Hepatocyte (in vitro differentiated cells): ENCODE measurements around the gene TMBIM4. TPM values are rescaled to one million over a fixed set of nuclear protein-coding genes. Genes with fewer than 3 reads are reported as not detected.

Experiments
- DNase-seq: peaks from one replicate; pipeline ENCODE4 v3.0.0-alpha.2; 2016; ENCODE audit warnings: low spot score
- H2AFZ ChIP-seq: fragments of 200-600 bp; sonication (generic); 2 replicates; pipeline ENCODE4 v1.6.0; 2016; ENCODE audit warnings: antibody characterized with exemption, mild to moderate bottlenecking
- H3K27ac ChIP-seq: fragments of 200-600 bp; sonication (generic); 2 replicates; pipeline ENCODE4 v1.5.1; 2016; ENCODE audit warnings: mild to moderate bottlenecking
- H3K27me3 ChIP-seq: fragments of 200-600 bp; sonication (generic); 2 replicates; pipeline ENCODE4 v1.6.1; 2016
- H3K36me3 ChIP-seq: fragments of 200-600 bp; sonication (generic); replicated peaks from 2 replicates; pipeline ENCODE4 v1.5.1; 2016; ENCODE audit warnings: low read depth; ENCODE audit not compliant: insufficient read depth
- H3K4me1 ChIP-seq: fragments of 200-600 bp; sonication (generic); 2 replicates; pipeline ENCODE4 v1.5.1; 2016; ENCODE audit warnings: mild to moderate bottlenecking, moderate library complexity; ENCODE audit not compliant: insufficient read depth
- H3K4me2 ChIP-seq: fragments of 200-600 bp; sonication (generic); 2 replicates; pipeline ENCODE4 v1.6.0; 2016
- H3K4me3 ChIP-seq: fragments of 200-600 bp; sonication (generic); 2 replicates; pipeline ENCODE4 v1.5.1; 2016; ENCODE audit warnings: mild to moderate bottlenecking
- H3K79me2 ChIP-seq: fragments of 200-600 bp; sonication (generic); 2 replicates; pipeline ENCODE4 v1.6.0; 2017; ENCODE audit warnings: mild to moderate bottlenecking
- H3K9me2 ChIP-seq: fragments of 200-600 bp; sonication (generic); replicated peaks from 2 replicates; pipeline ENCODE4 v1.6.0; 2017; ENCODE audit warnings: mild to moderate bottlenecking; ENCODE audit not compliant: insufficient read depth
- H3K9me3 ChIP-seq: fragments of 200-600 bp; sonication (generic); 2 replicates; pipeline ENCODE4 v1.5.1; 2016; ENCODE audit warnings: low read depth, mild to moderate bottlenecking
- H4K20me1 ChIP-seq: fragments of 200-600 bp; sonication (generic); 2 replicates; pipeline ENCODE4 v1.6.0; 2016; ENCODE audit warnings: mild to moderate bottlenecking; ENCODE audit not compliant: insufficient read depth, poor library complexity, severe bottlenecking
- CTCF ChIP-seq: fragments of 200-600 bp; sonication (generic); IDR thresholded peaks from 2 replicates; pipeline ENCODE4 v1.5.1; 2016; ENCODE audit warnings: antibody characterized with exemption, mild to moderate bottlenecking; ENCODE audit not compliant: poor library complexity
- EZH2 ChIP-seq: fragments of 200-600 bp; sonication (generic); IDR thresholded peaks from 2 replicates; pipeline ENCODE4 v1.6.1; 2016; ENCODE audit warnings: antibody characterized with exemption, mild to moderate bottlenecking, borderline replicate concordance
- EZH2phosphoT487 ChIP-seq: fragments of 200-600 bp; sonication (generic); IDR thresholded peaks from one replicate; pipeline ENCODE4 v1.6.1; 2018; ENCODE audit warnings: antibody characterized with exemption, mild to moderate bottlenecking, low read depth, moderate library complexity; ENCODE audit not compliant: unreplicated experiment, severe bottlenecking
- WGBS: methylation state at CpG from one replicate; pipeline ENCODE4 v1.1.6; 2016; ENCODE audit warnings: low lambda C conversion rate; ENCODE audit errors: missing lambda C conversion rate; 5-methylcytosine and 5-hydroxymethylcytosine counted together
- polyA plus RNA-seq: library from polyadenylated mRNA; unstranded; fragments of >200 nt; fragmentation: Nextera tagmentation; extraction: Ambion mirVana; gene quantifications from 2 replicates; pipeline ENCODE4 v1.2.1, GENCODE V29; 2016
- total RNA-seq: library from RNA; depleted of rRNA; stranded (reverse); fragments of >200 nt; gene quantifications from 2 replicates; pipeline ENCODE4 v1.2.3, GENCODE V29; 2014

The TMBIM4 gene
- total and polyA plus RNA-seq, 2 experiments from 2014 or later, result 156 to 212 TPM

GRCh38 chr12:66154776-66155175, 15.0 kb downstream of the TMBIM4 start:
- H3K27me3 ChIP-seq, result no peaks in the 10 kb centered on the region
- no peak overlapping the region for H2AFZ ChIP-seq
- DNase-seq, result no peak
- H3K4me3 ChIP-seq, result no peak overlapping the region
- peaks cover 41% of the 10 kb centered on the region for H3K79me2 ChIP-seq
- H3K9me2 ChIP-seq, result no peaks in the 10 kb centered on the region
- no peaks in the 10 kb centered on the region for H3K9me3 ChIP-seq
- H4K20me1 ChIP-seq, result peaks cover 3% of the 10 kb centered on the region
- TF ChIP-seq EZH2phosphoT487 (no peak), EZH2 (no peak), CTCF (no peak)
- H3K4me2 ChIP-seq, result no peak overlapping the region
- H3K27ac ChIP-seq, result no peak overlapping the region
- no peaks in the 10 kb centered on the region for H3K36me3 ChIP-seq
- H3K4me1 ChIP-seq, result no peaks in the 10 kb centered on the region

- no peak overlapping the region for H3K27ac ChIP-seq
- H4K20me1 ChIP-seq, result peaks cover 3% of the 10 kb centered on the region
- H3K4me2 ChIP-seq, result no peak overlapping the region
- H3K79me2 ChIP-seq, result peaks cover 36% of the 10 kb centered on the region
- H3K9me3 ChIP-seq, result no peaks in the 10 kb centered on the region
- no peak for DNase-seq
- H3K4me3 ChIP-seq, result no peak overlapping the region
- no peak overlapping the region for H2AFZ ChIP-seq
- H3K36me3 ChIP-seq, result no peaks in the 10 kb centered on the region
- 100% methylated on average over 1 of the region's 1 CpG for WGBS
- no peaks in the 10 kb centered on the region for H3K27me3 ChIP-seq
- no peak for TF ChIP-seq CTCF
- no peaks in the 10 kb centered on the region for H3K4me1 ChIP-seq
- no peaks in the 10 kb centered on the region for H3K9me2 ChIP-seq
These were observed 17.1 kb downstream of the TMBIM4 start for GRCh38 chr12:66152732-66153131.

GRCh38 chr12:66149702-66150398, 19.9 kb downstream of the TMBIM4 start:
- Histone ChIP-seq H3K36me3 (no peaks in the 10 kb centered on the region), H3K9me3 (no peaks in the 10 kb centered on the region), H4K20me1 (no peaks in the 10 kb centered on the region), H3K9me2 (no peaks in the 10 kb centered on the region), H2AFZ (no peak overlapping the region), H3K4me1 (no peaks in the 10 kb centered on the region), H3K4me3 (no peak overlapping the region), H3K4me2 (no peak overlapping the region), H3K27me3 (no peaks in the 10 kb centered on the region), H3K27ac (no peak overlapping the region), H3K79me2 (peaks cover 8% of the 10 kb centered on the region)
- no peak for DNase-seq
- 95% methylated on average over 5 of the region's 5 CpGs for WGBS
- TF ChIP-seq CTCF, result no peak
- TF ChIP-seq EZH2, result no peak
- TF ChIP-seq EZH2phosphoT487, result no peak
